Measurements from ENCODE around the gene ASIC3.

- TF ChIP-seq POLR2AphosphoS5 (IDR thresholded peaks at IDR 0.05; ENCODE audit: low read depth, low read length) (no peak), POLR2A (IDR thresholded peaks at IDR 0.05; ENCODE audit: low read depth, low read length) (no peak), TAF1 (IDR thresholded peaks at IDR 0.05; ENCODE audit: borderline replicate concordance, low read depth, low read length) (no peak)
Observed at GRCh38 chr7:151016505-151016904, 31.8 kb upstream of the ASIC3 start.

Data from GM12892 (cell line).